Cortex of kidney (tissue), 1 donor: ENCODE measurements around the gene FANCB.

Experiments used
- DNase-seq: peaks from one replicate; lab custom pipeline; 2025; lab: John Stamatoyannopoulos, UW

The FANCB gene

GRCh38 chrX:14832586-14832985, 40.3 kb downstream of the FANCB start:
- no peak for DNase-seq

DNA sequence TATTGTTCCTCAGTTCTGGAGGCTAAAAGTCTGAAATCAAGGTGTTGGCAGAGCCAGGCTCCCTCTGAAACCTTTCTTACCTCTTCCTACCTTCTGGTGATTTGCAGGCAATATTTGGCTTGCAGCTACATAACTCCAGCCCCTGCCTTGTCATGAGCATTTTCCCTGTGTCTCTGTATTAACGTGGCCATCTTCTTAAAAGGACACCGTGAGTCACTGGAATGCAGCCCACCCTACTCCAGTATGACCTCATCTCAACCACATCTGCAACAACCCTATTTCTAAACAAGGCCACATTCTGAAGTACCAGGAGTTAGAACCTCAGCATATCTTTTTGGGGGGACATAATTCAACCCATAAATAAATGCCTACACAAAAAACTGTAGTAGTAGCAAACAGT, 40.7 kb downstream of the FANCB start:
- no peak for DNase-seq

DNA sequence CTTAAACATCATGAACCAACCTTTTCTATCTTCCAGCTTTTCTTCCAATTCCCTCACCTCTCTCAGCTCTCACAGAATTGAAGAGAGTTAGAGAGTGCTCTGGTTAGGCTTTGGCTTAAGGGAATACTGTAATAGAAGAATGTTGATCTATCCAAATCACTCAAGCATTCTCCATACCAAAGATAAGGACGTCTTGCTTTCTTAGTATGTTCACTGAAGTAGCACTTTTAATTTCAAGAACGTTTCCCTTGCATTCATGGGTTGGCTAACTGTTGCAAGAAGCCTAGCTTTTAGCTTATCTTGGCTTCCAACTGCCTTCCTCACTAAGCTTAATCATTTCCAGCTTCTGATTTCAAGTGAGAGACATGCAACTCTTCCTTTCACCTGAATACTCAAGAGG, 43.2 kb downstream of the FANCB start:
- DNase-seq, result no peak

DNA sequence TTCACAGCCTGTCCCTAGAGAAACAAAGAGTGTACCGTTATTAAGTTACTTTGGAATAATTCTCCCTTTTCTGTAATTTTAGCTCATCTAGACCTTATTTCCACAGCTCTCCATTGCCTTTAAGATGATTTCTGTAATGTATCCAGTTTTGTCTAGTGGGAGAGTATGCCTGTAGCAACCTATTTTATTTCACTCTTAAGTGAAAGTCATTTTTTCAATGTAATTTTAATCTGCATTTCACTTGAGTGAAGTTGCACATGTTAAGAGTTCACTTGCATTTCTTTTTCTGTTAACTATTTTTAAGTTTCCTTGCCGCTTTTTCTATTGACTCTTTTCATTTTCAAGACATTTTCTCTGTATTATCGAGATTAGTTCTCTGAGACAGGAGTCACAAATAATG, 46.5 kb downstream of the FANCB start:
- DNase-seq, result no peak

DNA sequence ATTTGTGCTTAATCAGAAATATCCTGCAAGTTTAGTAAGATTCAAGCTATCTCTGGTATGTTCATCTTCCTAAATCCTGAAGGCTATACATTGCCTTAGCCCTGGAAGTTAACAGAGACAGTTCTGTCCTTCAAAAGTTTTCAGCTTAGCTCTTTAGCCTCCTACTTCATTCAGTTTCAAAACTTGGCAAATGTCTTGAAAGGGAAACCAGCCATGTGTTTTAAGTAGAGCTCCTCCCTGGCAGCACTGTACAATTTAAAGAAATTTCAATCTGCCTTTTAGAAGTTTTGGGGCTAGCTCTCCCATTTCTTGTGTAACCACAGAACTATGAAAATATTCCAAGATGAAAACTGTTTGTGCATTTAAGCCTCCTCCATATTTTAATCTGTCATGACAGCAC, 47.0 kb downstream of the FANCB start:
- no peak for DNase-seq

DNA sequence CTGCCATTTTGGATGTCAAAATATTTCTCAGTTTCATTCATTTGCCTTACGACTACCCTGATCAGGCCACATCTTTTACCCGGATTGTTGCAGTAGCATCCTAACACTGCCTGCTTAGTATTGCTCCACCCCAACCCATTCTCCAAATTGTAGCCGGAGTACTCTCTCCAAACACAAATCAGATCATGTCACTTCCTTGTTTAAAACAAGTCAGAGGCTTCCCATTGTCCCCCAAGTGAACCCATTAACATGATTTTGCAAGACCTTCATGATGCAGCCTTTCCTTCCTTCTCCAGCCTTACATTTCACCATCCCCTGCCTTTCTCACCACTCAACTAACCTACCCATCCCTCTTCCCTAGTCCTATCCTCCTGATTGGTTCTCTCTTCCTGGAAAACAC, 53.1 kb downstream of the FANCB start:
- no peak for DNase-seq

- no peak for DNase-seq
Observed at GRCh38 chrX:14817571-14817970, 55.3 kb downstream of the FANCB start.

GRCh38 chrX:14802943-14803710, 69.7 kb downstream of the FANCB start:
- no peak for DNase-seq

DNA sequence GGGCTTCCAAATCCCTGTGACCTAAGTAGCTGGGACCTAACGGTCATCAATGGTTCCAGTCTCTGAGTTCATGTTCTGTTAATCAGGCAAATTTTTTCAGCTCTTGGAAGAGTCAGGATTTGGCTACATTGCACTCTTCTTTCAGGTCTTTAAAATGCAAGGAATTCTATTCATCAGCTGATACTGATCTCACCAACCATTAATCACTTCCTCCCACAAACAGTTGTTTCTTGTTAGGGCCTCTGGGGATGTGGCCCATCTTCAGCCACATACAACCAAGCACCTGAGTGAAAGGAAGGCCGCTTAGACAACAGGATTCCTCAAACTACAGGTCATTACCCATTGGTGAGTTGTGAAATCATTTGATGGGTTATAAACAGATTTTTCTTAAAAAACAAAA, 71.7 kb downstream of the FANCB start:
- DNase-seq, result no peak

- no peak for DNase-seq
Observed at GRCh38 chrX:14798805-14799397, 74.0 kb downstream of the FANCB start.
